Ovary (tissue), 9 donors: Measurements from ENCODE around the gene FRZB. TPM values are rescaled to one million over a fixed set of nuclear protein-coding genes. Genes with fewer than 3 reads are reported as not detected.

ENCODE experiments used
- DNase-seq, 5 donors: peaks; one replicate each; pipeline ENCODE4 v3.0.0-alpha.2; 2019 to 2020
- H3K27ac ChIP-seq, 2 donors: fragments of 200-600 bp; one replicate each; pipeline versions ENCODE4 v1.5.1 to v1.8.0; 2019 to 2022
- H3K27me3 ChIP-seq: fragments of 200-600 bp; one replicate; pipeline ENCODE4 v1.8.0; 2022
- H3K36me3 ChIP-seq: fragments of 200-600 bp; sonication (generic); one replicate; pipeline ENCODE4 v1.5.1; 2019
- H3K4me1 ChIP-seq: one replicate; pipeline ENCODE4 v1.8.1; 2013; ENCODE audit warnings: mild to moderate bottlenecking, moderate library complexity; ENCODE audit not compliant: insufficient read depth
- H3K4me3 ChIP-seq: fragments of 200-600 bp; sonication (generic); one replicate; pipeline ENCODE4 v1.5.1; 2017
- H3K9me3 ChIP-seq, 2 donors: fragments of 200-600 bp in 1 of 2; sonication (generic) in 1 of 2; one replicate each; pipeline versions ENCODE4 v1.5.1 to v1.8.1; 2013 to 2019; ENCODE audit warnings: mild to moderate bottlenecking in 1 of 2, moderate library complexity in 1 of 2
- CTCF ChIP-seq, 3 donors: fragments of 450-650 bp in 2 of 3; fragments of 200-600 bp in 1 of 3; IDR thresholded peaks; one replicate each; pipeline versions ENCODE4 v1.5.1 to v1.8.0; 2016 to 2022; ENCODE audit warnings: antibody characterized with exemption in 3 of 3, mild to moderate bottlenecking in 1 of 3
- EP300 ChIP-seq: sonication (generic); formaldehyde crosslinking; IDR thresholded peaks from one replicate; pipeline ENCODE4 v1.6.1; 2017; ENCODE audit warnings: antibody characterized with exemption
- POLR2A ChIP-seq: fragments of 450-650 bp; IDR thresholded peaks from one replicate; pipeline ENCODE4 v1.6.1; 2017; ENCODE audit warnings: antibody characterized with exemption, mild to moderate bottlenecking, moderate library complexity
- WGBS, 3 donors: extraction: QIAGEN DNeasy Blood & Tissue Kit in 1 of 3; methylation state at CpG; one replicate each; pipeline versions ENCODE4 v1.1.5 to v1.1.7; 2013 to 2017; 5-methylcytosine and 5-hydroxymethylcytosine counted together
- intact Hi-C, 4 donors: fragments of 100-400 bp; cut with DNase I; formaldehyde crosslinking; loops; one replicate each; pipeline versions ENCODE4 v1.11.0 to v1.15.1; 2022 to 2023
- polyA plus RNA-seq, 2 donors: library from polyadenylated mRNA; stranded (reverse); fragments of 200-250 nt in 1 of 2; fragments of 350-450 nt in 1 of 2; fragmentation: Illumina TruSeq in 1 of 2; extraction: RNeasy Lipid Tissue Mini Kit (QIAGEN cat#74804) in 1 of 2; gene quantifications; one replicate each; pipeline ENCODE4 v1.2.3, GENCODE V29; 2013 to 2014
- total RNA-seq, 7 donors: library from RNA; depleted of rRNA in 2 of 7; stranded (reverse); fragments of >200 nt in 2 of 7; fragmentation: NEBNext Ultra II Directional in 3 of 7; extraction: Animal tissue kit (Norgen Biotek cat#: 25700) in 3 of 7; gene quantifications; one replicate each; pipeline versions ENCODE4 v1.1.0 to v1.2.4, GENCODE V29; 2016 to 2023
- donor health status: DM: no; HTN: no; CAD: no; lungs with moderate emphysema.
- donor health status: DM: no; HTN: no; CAD: no.
- donor health status: Bipolar disorder and iron deficiency.
- donor health status: DM: yes; HTN: yes; CAD: no.
- donor health status: DM: no; HTN: no; CAD: no.
- donor health status: DM: yes; HTN: yes; CAD: no.

Gene FRZB
- total and polyA plus RNA-seq, 9 donors, result 2.8 to 22.8 (median 3.9) TPM

GRCh38 chr2:182860858-182861257, 5.6 kb downstream of the FRZB start:
- H3K27me3 ChIP-seq, result no peaks in the 10 kb centered on the region
- intact Hi-C loops, result no loop called here
- peaks cover 2% of the 10 kb centered on the region for H3K4me1 ChIP-seq
- no peak overlapping the region for H3K27ac ChIP-seq
- no peak overlapping the region for H3K4me3 ChIP-seq
- no peaks in the 10 kb centered on the region for H3K36me3 ChIP-seq
- 96 to 99% (median 98%) methylated on average over 2 of the region's 2 CpGs for WGBS, 3 donors
- TF ChIP-seq EP300, result no peak
- TF ChIP-seq CTCF (IDR thresholded peaks at IDR 0.05), result no peak
- no peak for TF ChIP-seq POLR2A
- DNase-seq, result no peak
- H3K9me3 ChIP-seq, result no peaks in the 10 kb centered on the region

GRCh38 chr2:182858671-182859070, 7.8 kb downstream of the FRZB start:
- H3K4me3 ChIP-seq, result no peak overlapping the region
- intact Hi-C loops, result no loop called here
- no peak for DNase-seq
- H3K36me3 ChIP-seq, result no peaks in the 10 kb centered on the region
- peaks cover 2% of the 10 kb centered on the region for H3K4me1 ChIP-seq
- H3K9me3 ChIP-seq, result no peaks in the 10 kb centered on the region
- H3K27me3 ChIP-seq, result no peaks in the 10 kb centered on the region
- no peak overlapping the region for H3K27ac ChIP-seq
- 90 to 96% (median 94%) methylated on average over 3 of the region's 3 CpGs for WGBS, 3 donors
- TF ChIP-seq CTCF (IDR thresholded peaks at IDR 0.05), result no peak

GRCh38 chr2:182855376-182855775, 11.1 kb downstream of the FRZB start:
- Histone ChIP-seq H3K4me1 (peaks cover 2% of the 10 kb centered on the region), H3K9me3 (no peaks in the 10 kb centered on the region), H3K36me3 (no peaks in the 10 kb centered on the region), H3K27me3 (no peaks in the 10 kb centered on the region), H3K4me3 (no peak overlapping the region), H3K27ac (no peak overlapping the region)
- intact Hi-C loops, result no loop called here
- WGBS, 3 donors, result 75 to 89% (median 84%) methylated on average over 2 of the region's 2 CpGs
- DNase-seq, result no peak
- TF ChIP-seq EP300, result no peak
- no peak for TF ChIP-seq POLR2A
- no peak for TF ChIP-seq CTCF (IDR thresholded peaks at IDR 0.05)

DNA sequence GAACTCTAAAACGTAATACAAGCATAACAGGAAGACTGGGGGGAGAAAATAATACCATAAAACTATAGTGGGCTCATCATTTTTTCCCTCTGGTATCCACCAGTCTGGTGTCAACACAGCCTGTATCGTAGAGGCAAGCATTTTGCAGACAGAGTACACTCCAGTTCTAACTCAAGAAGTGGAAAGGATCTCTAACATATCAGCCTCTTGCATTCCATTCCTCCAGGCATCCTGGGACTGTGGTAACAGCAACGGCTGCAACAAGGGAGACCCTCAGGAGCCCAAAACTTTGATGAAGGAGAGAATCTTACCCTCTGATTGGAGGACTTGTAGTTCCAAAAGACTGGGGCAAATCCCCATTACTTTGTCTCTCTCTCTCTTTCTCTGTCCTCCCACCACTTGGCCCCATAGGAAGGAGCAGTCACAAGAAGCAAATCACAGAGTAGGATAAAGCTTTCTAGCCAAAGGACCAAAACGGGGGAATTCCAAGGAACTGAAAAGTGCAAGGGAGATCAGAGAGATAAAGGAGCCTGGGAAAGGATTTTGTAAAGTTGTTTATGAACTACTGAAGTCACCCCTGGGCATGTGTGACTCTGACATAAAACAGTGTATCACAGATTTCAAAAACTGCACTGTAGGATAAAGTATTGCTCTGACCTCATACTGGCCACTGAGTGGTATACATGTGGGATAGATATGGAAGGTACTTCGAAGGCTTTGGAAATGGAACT, 11.9 kb downstream of the FRZB start:
- no peak for DNase-seq
- no peak overlapping the region for H3K27ac ChIP-seq
- no peak for TF ChIP-seq EP300
- TF ChIP-seq POLR2A, result no peak
- TF ChIP-seq CTCF (IDR thresholded peaks at IDR 0.05), result no peak
- H3K4me3 ChIP-seq, result no peak overlapping the region
- whole genome bisulfite sequencing, 3 donors, result 60 to 66% (median 64%) methylated on average over 5 of the region's 5 CpGs
- H3K27me3 ChIP-seq, result no peaks in the 10 kb centered on the region
- intact Hi-C loops, result no loop called here
- peaks cover 2% of the 10 kb centered on the region for H3K4me1 ChIP-seq
- no peaks in the 10 kb centered on the region for H3K9me3 ChIP-seq
- no peaks in the 10 kb centered on the region for H3K36me3 ChIP-seq
